Bronchial epithelial cell (primary cell): ENCODE results near the gene AKTIP. TPM values are rescaled to one million over a fixed set of nuclear protein-coding genes. Genes with fewer than 3 reads are reported as not detected.

Experiments used
- DNase-seq: peaks from one replicate; pipeline ENCODE4 v3.0.0-alpha.2; 2010; ENCODE audit warnings: low read depth
- FAIRE-seq: peaks from 2 replicates; lab custom pipeline; 2011; peaks lifted over from hg19 to GRCh38; lab: Jason Lieb, UNC
- H3K27me3 ChIP-seq: 2 replicates; pipeline ENCODE4 v1.5.1; 2011; ENCODE audit warnings: low read length; ENCODE audit not compliant: control insufficient read depth, insufficient read depth
- H3K36me3 ChIP-seq: 2 replicates; pipeline ENCODE4 v1.5.1; 2011; ENCODE audit warnings: low read length; ENCODE audit not compliant: control insufficient read depth, insufficient read depth
- H3K4me3 ChIP-seq: 2 replicates; pipeline ENCODE4 v1.5.1; 2011; ENCODE audit warnings: mild to moderate bottlenecking, low read depth, low read length, control low read depth
- total RNA-seq: library from RNA; depleted of rRNA; stranded (reverse); fragments of >200 nt; gene quantifications from 2 replicates; pipeline ENCODE4 v1.2.1, GENCODE V29; 2014
- TF ChIP-seq, protein P1 (sequence below): IDR thresholded peaks from 2 replicates; pipeline ENCODE4 v1.5.1; 2011; ENCODE audit warnings: mild to moderate bottlenecking, moderate library complexity, low read length, control low read depth, inconsistent platforms; ENCODE audit not compliant: insufficient read depth, severe bottlenecking

AKTIP gene
- total RNA-seq, 1 donor from 2014 or later = 50.5 TPM

DNA sequence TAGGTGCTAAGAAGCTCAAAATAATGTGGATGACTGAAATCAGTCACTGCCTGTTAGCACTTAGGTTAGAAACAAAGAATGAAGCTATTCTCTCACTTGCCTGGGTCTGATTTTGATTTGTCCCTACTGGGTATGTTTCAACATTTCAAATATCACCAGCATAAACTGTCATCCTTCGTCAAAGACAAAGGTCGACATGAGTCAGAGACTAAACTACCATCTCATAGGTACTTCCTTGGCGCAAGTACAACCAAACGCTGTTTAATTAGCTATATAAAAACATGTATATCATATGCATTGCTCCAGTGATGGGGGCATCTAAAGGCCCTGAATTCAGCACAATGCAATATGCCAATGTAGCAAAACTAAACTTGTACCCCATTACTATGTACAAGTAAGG, 4.0 kb downstream of the AKTIP start:
- Histone ChIP-seq H3K4me3 (no peak overlapping the region), H3K36me3 (peaks cover 12% of the 10 kb centered on the region), H3K27me3 (no peaks in the 10 kb centered on the region)
- TF ChIP-seq, protein P1, sequence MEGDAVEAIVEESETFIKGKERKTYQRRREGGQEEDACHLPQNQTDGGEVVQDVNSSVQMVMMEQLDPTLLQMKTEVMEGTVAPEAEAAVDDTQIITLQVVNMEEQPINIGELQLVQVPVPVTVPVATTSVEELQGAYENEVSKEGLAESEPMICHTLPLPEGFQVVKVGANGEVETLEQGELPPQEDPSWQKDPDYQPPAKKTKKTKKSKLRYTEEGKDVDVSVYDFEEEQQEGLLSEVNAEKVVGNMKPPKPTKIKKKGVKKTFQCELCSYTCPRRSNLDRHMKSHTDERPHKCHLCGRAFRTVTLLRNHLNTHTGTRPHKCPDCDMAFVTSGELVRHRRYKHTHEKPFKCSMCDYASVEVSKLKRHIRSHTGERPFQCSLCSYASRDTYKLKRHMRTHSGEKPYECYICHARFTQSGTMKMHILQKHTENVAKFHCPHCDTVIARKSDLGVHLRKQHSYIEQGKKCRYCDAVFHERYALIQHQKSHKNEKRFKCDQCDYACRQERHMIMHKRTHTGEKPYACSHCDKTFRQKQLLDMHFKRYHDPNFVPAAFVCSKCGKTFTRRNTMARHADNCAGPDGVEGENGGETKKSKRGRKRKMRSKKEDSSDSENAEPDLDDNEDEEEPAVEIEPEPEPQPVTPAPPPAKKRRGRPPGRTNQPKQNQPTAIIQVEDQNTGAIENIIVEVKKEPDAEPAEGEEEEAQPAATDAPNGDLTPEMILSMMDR = no peak
- FAIRE-seq (no peak), DNase-seq (no peak)

DNA sequence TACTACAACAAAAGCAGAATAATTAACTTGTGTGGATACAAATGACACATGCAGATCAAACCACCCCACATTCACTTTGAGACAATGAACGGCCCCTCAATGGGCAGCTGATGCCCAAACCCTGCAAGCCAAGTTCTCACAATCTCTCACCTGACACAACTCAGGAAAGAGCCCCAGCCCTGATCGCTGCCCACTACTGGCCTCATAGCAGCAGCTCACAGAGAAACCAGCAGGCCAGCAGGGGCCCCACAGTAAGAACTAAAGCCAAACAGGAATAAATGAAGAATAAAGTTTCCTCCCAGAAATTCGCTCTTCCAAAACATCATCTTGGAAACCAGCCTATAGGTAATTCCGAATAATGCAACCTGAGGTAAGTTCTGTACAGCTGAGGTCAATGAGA, 7.7 kb downstream of the AKTIP start:
- Histone ChIP-seq H3K36me3 (peaks cover 22% of the 10 kb centered on the region), H3K4me3 (no peak overlapping the region), H3K27me3 (no peaks in the 10 kb centered on the region)
- TF ChIP-seq, protein P1 = peak; percentile 13
- FAIRE-seq (no peak), DNase-seq (no peak)

DNA sequence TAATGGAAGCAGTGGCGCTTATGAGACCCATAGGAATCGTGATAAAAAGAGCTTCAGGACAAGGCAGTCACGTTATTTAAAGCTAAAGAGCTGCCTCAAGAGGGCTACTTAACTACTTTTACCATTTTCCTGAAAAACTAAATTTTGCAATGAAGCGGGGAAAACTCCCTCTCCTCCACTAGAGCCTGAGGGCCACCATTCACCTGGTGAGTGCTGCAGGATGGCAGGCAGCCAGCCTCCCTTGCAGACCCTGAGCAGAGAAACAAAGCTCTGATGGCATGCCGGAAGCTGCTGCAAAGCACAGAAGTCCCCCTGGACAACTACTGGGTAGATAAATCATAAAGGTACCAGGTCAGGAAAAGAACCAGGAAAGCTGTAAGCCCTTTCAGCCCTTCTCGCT, 8.4 kb downstream of the AKTIP start:
- DNase-seq (no peak), FAIRE-seq (no peak)
- TF ChIP-seq, protein P1 = no peak
- Histone ChIP-seq H3K27me3 (no peaks in the 10 kb centered on the region), H3K4me3 (no peak overlapping the region), H3K36me3 (peaks cover 22% of the 10 kb centered on the region)

DNA sequence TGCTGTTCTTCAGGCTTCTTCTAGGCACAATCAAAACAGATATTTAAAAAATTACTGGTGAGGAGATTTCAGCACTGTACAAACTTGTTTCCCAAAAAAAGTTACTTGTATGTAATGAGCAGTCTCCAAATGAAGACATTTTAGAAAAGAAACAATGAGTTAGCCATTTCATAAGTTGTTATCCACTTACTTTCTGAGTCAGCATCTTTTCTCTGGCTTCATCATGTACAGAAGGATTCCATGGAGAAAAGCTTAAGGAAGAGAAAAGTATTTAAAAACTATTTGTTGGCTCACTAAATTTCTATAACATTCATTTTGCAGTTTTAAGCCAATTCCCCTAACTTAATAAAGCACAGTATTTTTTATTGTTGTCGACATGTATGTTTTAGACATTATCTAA, 10.5 kb downstream of the AKTIP start:
- Histone ChIP-seq H3K4me3 (no peak overlapping the region), H3K36me3 (peaks cover 20% of the 10 kb centered on the region), H3K27me3 (no peaks in the 10 kb centered on the region)
- TF ChIP-seq, protein P1 = no peak
- DNase-seq = no peak
- FAIRE-seq = no peak

DNA sequence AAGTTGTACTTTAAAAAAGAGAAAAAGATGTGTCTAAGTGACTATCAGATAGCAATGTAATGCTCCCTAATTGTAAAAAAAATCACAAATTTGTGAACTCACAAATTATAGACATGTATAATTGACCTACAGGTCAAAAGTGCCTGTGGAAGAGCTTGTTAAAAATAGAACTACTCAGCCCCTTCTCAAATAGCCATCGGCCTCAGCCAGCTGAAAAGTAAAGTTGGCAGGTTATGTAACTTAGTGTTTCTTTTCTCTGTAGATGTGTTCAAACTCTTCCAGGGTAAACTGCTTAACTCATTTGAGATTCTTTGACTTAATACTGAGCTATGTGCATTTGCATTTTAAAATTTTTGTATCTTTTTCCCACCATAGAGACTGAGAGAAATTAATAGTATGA, 13.3 kb downstream of the AKTIP start:
- no peak for DNase-seq
- Histone ChIP-seq H3K4me3 (no peak overlapping the region), H3K27me3 (no peaks in the 10 kb centered on the region), H3K36me3 (peaks cover 14% of the 10 kb centered on the region)
- FAIRE-seq = no peak
- TF ChIP-seq, protein P1 = no peak

DNA sequence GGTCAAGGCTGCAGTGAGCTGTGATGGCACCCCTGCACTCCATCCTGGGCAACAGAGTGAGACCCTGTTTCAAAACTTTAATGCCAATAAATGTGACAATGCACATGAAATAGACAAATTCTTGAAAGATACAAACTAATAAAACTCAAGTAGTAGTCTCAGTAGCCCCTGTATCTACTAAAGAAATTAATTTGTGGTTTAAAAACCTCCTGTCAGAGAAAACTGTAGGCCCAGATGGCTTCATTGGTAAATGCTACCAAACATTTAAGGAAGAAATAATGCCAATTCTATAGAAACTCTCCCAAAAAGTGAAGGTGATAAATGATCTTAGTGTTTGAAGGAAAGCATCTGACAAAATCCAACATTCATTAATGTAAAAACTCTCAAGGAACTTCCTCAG, 16.8 kb downstream of the AKTIP start:
- TF ChIP-seq, protein P1 = no peak
- H3K27me3 ChIP-seq = no peaks in the 10 kb centered on the region
- DNase-seq = no peak
- no peak overlapping the region for H3K4me3 ChIP-seq
- H3K36me3 ChIP-seq = peaks cover 7% of the 10 kb centered on the region
- no peak for FAIRE-seq
